GM23338 (cell line): ENCODE measurements around the gene UBL5.

ENCODE experiments used
- CREB1 ChIP-seq: fragments of 250-450 bp; sonication (Bioruptor Pico); IDR thresholded peaks from 2 replicates; pipeline ENCODE4 v1.5.0; 2020; ENCODE audit warnings: low read depth, mild to moderate bottlenecking, moderate library complexity
- EZH2 ChIP-seq: fragments of 200-600 bp; sonication (generic); IDR thresholded peaks from one replicate; pipeline ENCODE4 v1.8.0; 2017; ENCODE audit warnings: antibody characterized with exemption, mild to moderate bottlenecking, low read depth; ENCODE audit not compliant: unreplicated experiment
- EZH2phosphoT487 ChIP-seq: fragments of 200-600 bp; sonication (generic); IDR thresholded peaks from one replicate; pipeline ENCODE4 v1.8.1; 2018; ENCODE audit warnings: antibody characterized with exemption; ENCODE audit not compliant: unreplicated experiment
- JUNB ChIP-seq: IDR thresholded peaks from one replicate; pipeline ENCODE4 v1.6.1; 2016; ENCODE audit warnings: antibody characterized with exemption; ENCODE audit not compliant: unreplicated experiment
- TF ChIP-seq, protein P1 (sequence below): IDR thresholded peaks from one replicate; pipeline ENCODE4 v1.6.1; 2018; ENCODE audit warnings: antibody characterized with exemption; ENCODE audit not compliant: unreplicated experiment
- TF ChIP-seq, protein P2 (sequence below), 2 experiments: fragments of 200-600 bp in 1 of 2; sonication (generic) in 1 of 2; conservative IDR thresholded peaks; 2 replicates each; pipeline versions ENCODE4 v1.5.1 to v1.6.1; 2016 to 2017; ENCODE audit warnings: antibody characterized with exemption in 2 of 2, low read depth in 2 of 2, mild to moderate bottlenecking in 2 of 2, moderate library complexity in 1 of 2

DNA sequence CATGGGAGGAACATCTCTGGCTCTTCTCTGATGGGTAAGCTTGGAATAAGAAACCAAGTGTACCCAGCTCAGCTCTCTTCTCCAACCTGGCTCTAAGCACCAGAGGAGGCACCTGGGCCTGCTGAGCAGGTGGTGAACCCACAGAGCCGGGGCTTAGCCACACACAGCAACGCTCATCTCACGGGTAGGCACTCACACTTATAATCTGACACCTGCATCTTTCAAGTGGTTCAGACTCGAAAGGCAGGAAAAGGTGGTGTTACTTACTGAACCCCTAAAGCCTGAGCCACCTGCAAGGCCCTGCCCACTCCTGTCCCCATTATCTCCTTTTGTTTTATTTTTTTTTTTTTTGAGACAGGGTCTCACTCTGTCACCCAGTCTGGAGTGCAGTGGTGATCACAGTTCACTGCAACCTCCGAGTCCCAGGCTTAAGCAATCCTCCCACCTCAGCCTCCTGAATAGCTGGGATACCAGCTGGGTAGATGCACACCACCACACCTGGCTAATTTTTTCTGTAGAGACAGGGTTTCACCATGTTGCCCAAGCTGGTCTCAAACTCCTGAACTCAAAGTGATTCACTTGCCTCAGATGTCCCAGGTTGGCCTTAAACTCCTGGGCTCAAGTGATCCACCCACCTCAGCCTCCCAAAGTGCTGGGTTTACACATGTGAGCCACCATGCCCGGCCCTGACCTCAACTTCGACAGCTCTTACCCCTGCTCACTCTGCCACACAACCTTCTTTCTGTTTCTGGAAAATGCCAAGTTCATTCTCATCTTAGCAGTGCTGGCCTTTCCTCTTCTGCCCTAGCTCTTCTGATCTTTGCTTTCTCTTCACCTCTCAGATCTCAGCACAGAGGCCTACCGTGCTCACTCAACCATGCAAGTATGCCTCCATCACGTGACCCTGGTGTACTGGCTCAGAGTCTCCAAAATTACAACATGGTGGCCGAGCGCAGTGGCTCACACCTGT is 18.6 kb upstream of the UBL5 start:
- TF ChIP-seq, protein P1, sequence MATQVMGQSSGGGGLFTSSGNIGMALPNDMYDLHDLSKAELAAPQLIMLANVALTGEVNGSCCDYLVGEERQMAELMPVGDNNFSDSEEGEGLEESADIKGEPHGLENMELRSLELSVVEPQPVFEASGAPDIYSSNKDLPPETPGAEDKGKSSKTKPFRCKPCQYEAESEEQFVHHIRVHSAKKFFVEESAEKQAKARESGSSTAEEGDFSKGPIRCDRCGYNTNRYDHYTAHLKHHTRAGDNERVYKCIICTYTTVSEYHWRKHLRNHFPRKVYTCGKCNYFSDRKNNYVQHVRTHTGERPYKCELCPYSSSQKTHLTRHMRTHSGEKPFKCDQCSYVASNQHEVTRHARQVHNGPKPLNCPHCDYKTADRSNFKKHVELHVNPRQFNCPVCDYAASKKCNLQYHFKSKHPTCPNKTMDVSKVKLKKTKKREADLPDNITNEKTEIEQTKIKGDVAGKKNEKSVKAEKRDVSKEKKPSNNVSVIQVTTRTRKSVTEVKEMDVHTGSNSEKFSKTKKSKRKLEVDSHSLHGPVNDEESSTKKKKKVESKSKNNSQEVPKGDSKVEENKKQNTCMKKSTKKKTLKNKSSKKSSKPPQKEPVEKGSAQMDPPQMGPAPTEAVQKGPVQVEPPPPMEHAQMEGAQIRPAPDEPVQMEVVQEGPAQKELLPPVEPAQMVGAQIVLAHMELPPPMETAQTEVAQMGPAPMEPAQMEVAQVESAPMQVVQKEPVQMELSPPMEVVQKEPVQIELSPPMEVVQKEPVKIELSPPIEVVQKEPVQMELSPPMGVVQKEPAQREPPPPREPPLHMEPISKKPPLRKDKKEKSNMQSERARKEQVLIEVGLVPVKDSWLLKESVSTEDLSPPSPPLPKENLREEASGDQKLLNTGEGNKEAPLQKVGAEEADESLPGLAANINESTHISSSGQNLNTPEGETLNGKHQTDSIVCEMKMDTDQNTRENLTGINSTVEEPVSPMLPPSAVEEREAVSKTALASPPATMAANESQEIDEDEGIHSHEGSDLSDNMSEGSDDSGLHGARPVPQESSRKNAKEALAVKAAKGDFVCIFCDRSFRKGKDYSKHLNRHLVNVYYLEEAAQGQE = no peak
- TF ChIP-seq, protein P2, sequence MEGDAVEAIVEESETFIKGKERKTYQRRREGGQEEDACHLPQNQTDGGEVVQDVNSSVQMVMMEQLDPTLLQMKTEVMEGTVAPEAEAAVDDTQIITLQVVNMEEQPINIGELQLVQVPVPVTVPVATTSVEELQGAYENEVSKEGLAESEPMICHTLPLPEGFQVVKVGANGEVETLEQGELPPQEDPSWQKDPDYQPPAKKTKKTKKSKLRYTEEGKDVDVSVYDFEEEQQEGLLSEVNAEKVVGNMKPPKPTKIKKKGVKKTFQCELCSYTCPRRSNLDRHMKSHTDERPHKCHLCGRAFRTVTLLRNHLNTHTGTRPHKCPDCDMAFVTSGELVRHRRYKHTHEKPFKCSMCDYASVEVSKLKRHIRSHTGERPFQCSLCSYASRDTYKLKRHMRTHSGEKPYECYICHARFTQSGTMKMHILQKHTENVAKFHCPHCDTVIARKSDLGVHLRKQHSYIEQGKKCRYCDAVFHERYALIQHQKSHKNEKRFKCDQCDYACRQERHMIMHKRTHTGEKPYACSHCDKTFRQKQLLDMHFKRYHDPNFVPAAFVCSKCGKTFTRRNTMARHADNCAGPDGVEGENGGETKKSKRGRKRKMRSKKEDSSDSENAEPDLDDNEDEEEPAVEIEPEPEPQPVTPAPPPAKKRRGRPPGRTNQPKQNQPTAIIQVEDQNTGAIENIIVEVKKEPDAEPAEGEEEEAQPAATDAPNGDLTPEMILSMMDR (conservative IDR thresholded peaks at IDR 0.05; ENCODE audit: low read depth in 2 of 2) = no peak
- TF ChIP-seq EZH2phosphoT487 (no peak), JUNB (no peak), CREB1 (no peak), EZH2 (no peak)
